ENCODE results near the gene PTK6. TPM values are rescaled to one million over a fixed set of nuclear protein-coding genes. Genes with fewer than 3 reads are reported as not detected.

Gene PTK6
- total and polyA plus RNA-seq, 2 of the 13 experiments (the other 11 are each of a cell fraction or from before 2014, with no cell fraction given) = 0.08 TPM; not detected in 1

DNA sequence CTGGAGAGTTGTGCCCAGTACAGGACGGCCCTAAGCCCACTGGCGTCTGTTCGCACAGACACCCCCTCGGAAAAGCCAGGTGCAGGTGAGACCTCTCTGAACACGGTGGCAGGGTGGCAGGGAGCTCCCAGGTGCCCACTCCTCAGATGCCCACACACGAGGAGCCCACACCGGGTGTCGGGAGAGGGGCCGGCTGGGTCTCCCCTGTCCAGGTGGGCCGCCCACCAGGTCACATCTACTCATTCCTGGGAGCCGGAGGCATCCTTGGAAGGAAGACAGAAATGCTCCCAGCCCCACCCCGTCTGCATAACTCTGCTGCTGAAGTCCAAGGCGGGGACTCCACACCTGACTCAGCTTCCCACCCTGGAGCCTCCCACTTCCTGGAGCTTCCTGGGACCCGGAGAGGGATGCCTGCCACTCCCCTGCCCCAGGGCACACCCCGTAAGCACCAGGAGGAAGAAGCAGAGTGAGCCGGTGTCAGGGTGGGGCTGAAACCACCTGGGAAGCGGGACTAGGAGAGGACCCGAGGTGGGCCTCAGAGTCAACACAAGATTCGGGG lies 7.9 kb upstream of the PTK6 start:
- intact Hi-C loops (cut with micrococcal nuclease; ENCODE audit: unreplicated experiment) = no loop called here
- ATAC-seq (no peak), DNase-seq (ENCODE audit: low spot score) (no peak), FAIRE-seq (no peak)
- Histone ChIP-seq H3K4me2 (ENCODE audit: low read depth, low read length) (no peak overlapping the region; the same call in 1 of the 2 replicates), H3K36me3 (replicated peaks in 1 of 2; ENCODE audit: control insufficient read depth in 1 of 2, insufficient read depth in 2 of 2, low read length in 2 of 2) (no peaks in the 10 kb centered on the region), H3K79me2 (ENCODE audit: insufficient read depth, low read length) (no peaks in the 10 kb centered on the region), H3K27me3 (ENCODE audit: control insufficient read depth in 1 of 2, insufficient read depth in 2 of 2, low read length in 2 of 2) (peaks cover 49 to 91% of the 10 kb centered on the region in 2 experiments), H2AFZ (ENCODE audit: low read length) (no peak overlapping the region), H3K4me3 (replicated peaks in 1 of 3; ENCODE audit: insufficient read depth in 1 of 3, low read depth in 2 of 3, low read length in 3 of 3) (no peak overlapping the region; a peak in 1 of 6 replicates), H3K9me3 (ENCODE audit: low read length) (no peaks in the 10 kb centered on the region), H3K9ac (ENCODE audit: insufficient read depth, low read depth, low read length) (no peak overlapping the region), H4K20me1 (ENCODE audit: insufficient read depth, low read length) (no peaks in the 10 kb centered on the region; the same call in 1 of the 2 replicates), H3K4me1 (ENCODE audit: insufficient read depth, low read length) (peaks cover 28% of the 10 kb centered on the region), H3K27ac (ENCODE audit: extremely low read length, insufficient read depth, low read length) (no peak overlapping the region)
- BruUV-seq (replicated peaks) = no TSS peak
- ChIA-PET CTCF (ENCODE audit: low intra/inter-chr PET ratio, low total read pairs) (no interaction called here), POLR2A (interaction anchor here (1.0 to 1.2 kb wide), 2 partner anchors 8 to 97 kb away, joined by 3 to 4 read pairs; no protein-coding TSS in a partner anchor)
- in situ Hi-C loops (cut with HindIII; ENCODE audit: extremely low pct_ligation_motif_present, low pct_unique_long_range_greater_than_20kb) = no loop called here
- WGBS (ENCODE audit: low lambda C conversion rate) = 46% methylated on average over 17 of the region's 19 CpGs
- TF ChIP-seq ZNF563 (CRISPR knock-in tag; IDR thresholded peaks at IDR 0.05) (0 out of 2 replicates have a peak, but pooled peaks have one; percentile 19), ZNF431 (CRISPR knock-in tag; IDR thresholded peaks at IDR 0.05; ENCODE audit: borderline replicate concordance, low read depth) (0 out of 2 replicates have a peak, but pooled peaks have one; percentile 33), MEF2D (CRISPR knock-in tag; IDR thresholded peaks at IDR 0.05) (no peak), ZNF501 (CRISPR knock-in tag; IDR thresholded peaks at IDR 0.05) (0 out of 2 replicates have a peak, but pooled peaks have one; percentile 41), ZNF557 (CRISPR knock-in tag; IDR thresholded peaks at IDR 0.05) (no peak), ZNF891 (CRISPR knock-in tag; IDR thresholded peaks at IDR 0.05) (0 out of 2 replicates have a peak, but pooled peaks have one; percentile 23), NFIB (CRISPR knock-in tag; IDR thresholded peaks at IDR 0.05; ENCODE audit: borderline replicate concordance) (0 out of 2 replicates have a peak, but pooled peaks have one; percentile 19), TCF12 (IDR thresholded peaks at IDR 0.05) (no peak), TCF12 (CRISPR knock-in tag; IDR thresholded peaks at IDR 0.05) (no peak), PCBP1 (IDR thresholded peaks at IDR 0.05; ENCODE audit: borderline replicate concordance, low read depth, low read length) (0 out of 2 replicates have a peak, but pooled peaks have one; percentile 1), TRIM24 (CRISPR knock-in tag; IDR thresholded peaks at IDR 0.05) (0 out of 2 replicates have a peak, but pooled peaks have one; percentile 28)
- TF ChIP-seq, protein P1, sequence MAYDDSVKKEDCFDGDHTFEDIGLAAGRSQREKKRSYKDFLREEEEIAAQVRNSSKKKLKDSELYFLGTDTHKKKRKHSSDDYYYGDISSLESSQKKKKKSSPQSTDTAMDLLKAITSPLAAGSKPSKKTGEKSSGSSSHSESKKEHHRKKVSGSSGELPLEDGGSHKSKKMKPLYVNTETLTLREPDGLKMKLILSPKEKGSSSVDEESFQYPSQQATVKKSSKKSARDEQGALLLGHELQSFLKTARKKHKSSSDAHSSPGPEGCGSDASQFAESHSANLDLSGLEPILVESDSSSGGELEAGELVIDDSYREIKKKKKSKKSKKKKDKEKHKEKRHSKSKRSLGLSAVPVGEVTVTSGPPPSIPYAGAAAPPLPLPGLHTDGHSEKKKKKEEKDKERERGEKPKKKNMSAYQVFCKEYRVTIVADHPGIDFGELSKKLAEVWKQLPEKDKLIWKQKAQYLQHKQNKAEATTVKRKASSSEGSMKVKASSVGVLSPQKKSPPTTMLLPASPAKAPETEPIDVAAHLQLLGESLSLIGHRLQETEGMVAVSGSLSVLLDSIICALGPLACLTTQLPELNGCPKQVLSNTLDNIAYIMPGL (CRISPR knock-in tag; IDR thresholded peaks at IDR 0.05; ENCODE audit: borderline replicate concordance in 1 of 2, low read depth in 1 of 2) = no peak

Measured in HepG2 (cell line).